B cell (primary cell): Measurements from ENCODE around the gene ODF4. TPM values are rescaled to one million over a fixed set of nuclear protein-coding genes. Genes with fewer than 3 reads are reported as not detected.
"Not testable (repeated sequence)": the region's sequence is repeated elsewhere in the genome, so short reads cannot be mapped to it uniquely, and the experiment has no call there.

ENCODE experiments used
- ATAC-seq: fragments of 200-7000 bp; cut with Tn5 transposase; one replicate; pipeline ENCODE4 v1.10.0; 2021; ENCODE audit warnings: low read depth, mild to moderate bottlenecking, moderate number of reproducible peaks, moderate library complexity
- CTCF ChIA-PET: fragments of 350-600 bp; sonication (Branson Sonifier 250); formaldehyde crosslinking; loops from one replicate; lab custom pipeline; 2021; ENCODE audit warnings: antibody characterized with exemption, inconsistent platforms; lab: Charles Lee
- POLR2A ChIA-PET: fragments of 350-600 bp; sonication (Branson Sonifier 250); formaldehyde crosslinking; loops from one replicate; lab custom pipeline; 2021; ENCODE audit warnings: antibody characterized with exemption; lab: Charles Lee
- DNase-seq: peaks from one replicate; pipeline ENCODE4 v3.0.0; 2013
- H2AFZ ChIP-seq: 2 replicates; pipeline ENCODE4 v1.6.1; 2012; ENCODE audit warnings: mild to moderate bottlenecking, low read depth, low read length; ENCODE audit not compliant: insufficient read depth, poor library complexity, severe bottlenecking
- H3K27ac ChIP-seq, 2 donors: 1 replicate in 1 of 2; 2 replicates in 1 of 2; pipeline ENCODE4 v1.5.1; 2012 to 2013; ENCODE audit warnings: low read length in 2 of 2, mild to moderate bottlenecking in 2 of 2, moderate library complexity in 1 of 2
- H3K27me3 ChIP-seq, 4 experiments: fragments of 200-600 bp in 1 of 4; sonication (generic) in 1 of 4; replicated peaks in 1 of 4; 1 replicate in 2 of 4; 2 replicates in 2 of 4; pipeline versions ENCODE4 v1.6.1 to v1.7.0; 2013 to 2016; ENCODE audit warnings: low read length in 3 of 4, mild to moderate bottlenecking in 2 of 4, mixed read lengths in 1 of 4, moderate library complexity in 1 of 4; ENCODE audit not compliant: insufficient read depth in 4 of 4, control insufficient read depth in 3 of 4; ENCODE audit errors: control extremely low read depth in 1 of 4
- H3K36me3 ChIP-seq, 2 experiments: replicated peaks in 1 of 2; 1 replicate in 1 of 2; 2 replicates in 1 of 2; pipeline versions ENCODE4 v1.6.1 to v1.7.1; 2013; ENCODE audit warnings: low read length in 1 of 2; ENCODE audit not compliant: insufficient read depth in 2 of 2, control insufficient read depth in 1 of 2; ENCODE audit errors: control extremely low read depth in 1 of 2, extremely low read depth in 1 of 2
- H3K4me1 ChIP-seq, 2 donors: fragments of 200-600 bp in 1 of 2; sonication (generic) in 1 of 2; 1 replicate in 1 of 2; 2 replicates in 1 of 2; pipeline versions ENCODE4 v1.5.1 to v1.6.1; 2013 to 2017; ENCODE audit warnings: low read length in 2 of 2; ENCODE audit not compliant: control insufficient read depth in 2 of 2, insufficient read depth in 2 of 2
- H3K4me2 ChIP-seq: replicated peaks from 2 replicates; pipeline ENCODE3; 2012; ENCODE audit warnings: mild to moderate bottlenecking, low read depth, low read length; ENCODE audit not compliant: poor library complexity, severe bottlenecking
- H3K4me3 ChIP-seq, 5 experiments: fragments of 200-600 bp in 1 of 5; sonication (generic) in 1 of 5; 1 replicate in 3 of 5; 2 replicates in 2 of 5; pipeline versions ENCODE4 v1.5.1 to v1.7.0; 2011 to 2016; ENCODE audit warnings: low read length in 4 of 5, mild to moderate bottlenecking in 4 of 5, low read depth in 2 of 5, control low read depth in 1 of 5, moderate library complexity in 1 of 5; ENCODE audit not compliant: insufficient read depth in 1 of 5; ENCODE audit errors: control extremely low read depth in 1 of 5, extremely low read depth in 1 of 5
- H3K79me2 ChIP-seq: fragments of 200-600 bp; sonication (generic); one replicate; pipeline ENCODE4 v1.6.0; 2016; ENCODE audit warnings: low read length; ENCODE audit not compliant: control insufficient read depth, insufficient read depth
- H3K9ac ChIP-seq: fragments of 200-600 bp; sonication (generic); 2 replicates; pipeline ENCODE4 v1.6.1; 2017; ENCODE audit warnings: mild to moderate bottlenecking, low read length, moderate library complexity
- H3K9me3 ChIP-seq, 3 donors: one replicate each; pipeline versions ENCODE4 v1.6.1 to v1.7.1; 2013; ENCODE audit warnings: low read length in 2 of 3; ENCODE audit not compliant: control insufficient read depth in 2 of 3, insufficient read depth in 1 of 3; ENCODE audit errors: control extremely low read depth in 1 of 3
- H4K20me1 ChIP-seq: 2 replicates; pipeline ENCODE4 v1.6.0; 2012; ENCODE audit warnings: mild to moderate bottlenecking, low read length; ENCODE audit not compliant: insufficient read depth, control insufficient read depth, poor library complexity, severe bottlenecking
- H3K27ac Mint-ChIP-seq: one replicate; pipeline ENCODE4 v1.8.0; 2021; ENCODE audit warnings: mixed read lengths
- H3K27me3 Mint-ChIP-seq: one replicate; pipeline ENCODE4 v1.8.0; 2021; ENCODE audit warnings: mixed read lengths
- H3K4me1 Mint-ChIP-seq: one replicate; pipeline ENCODE4 v1.8.0; 2021; ENCODE audit warnings: mixed read lengths
- H3K4me3 Mint-ChIP-seq: one replicate; pipeline ENCODE4 v1.8.0; 2021; ENCODE audit warnings: mixed read lengths
- H3K9me3 Mint-ChIP-seq: one replicate; pipeline ENCODE4 v1.8.0; 2022; ENCODE audit warnings: mixed read lengths; ENCODE audit not compliant: insufficient read depth
- CTCF ChIP-seq: fragments of 200-600 bp; IDR thresholded peaks from one replicate; pipeline ENCODE4 v1.8.0; 2022; ENCODE audit warnings: antibody characterized with exemption, mild to moderate bottlenecking
- EZH2 ChIP-seq: IDR thresholded peaks from 2 replicates; pipeline ENCODE4 v1.6.1; 2012; ENCODE audit warnings: borderline replicate concordance, low read depth, mild to moderate bottlenecking, moderate library complexity, low read length; ENCODE audit not compliant: insufficient read depth, poor library complexity, severe bottlenecking
- WGBS: methylation state at CpG from one replicate; pipeline ENCODE4 v1.1.5; 2013; ENCODE audit warnings: missing lambda C conversion rate; ENCODE audit not compliant: insufficient coverage; 5-methylcytosine and 5-hydroxymethylcytosine counted together
- intact Hi-C: fragments of 100-400 bp; cut with micrococcal nuclease; formaldehyde crosslinking; loops from one replicate; pipeline ENCODE4 v1.10.0; 2022
- polyA plus RNA-seq: library from polyadenylated mRNA; depleted of rRNA; stranded (reverse); fragments of >200 nt; gene quantifications from 2 replicates; pipeline ENCODE4 v1.2.3, GENCODE V29; 2012
- total RNA-seq, 2 donors: library from RNA; stranded (reverse); fragments of 120-200 nt in 1 of 2; gene quantifications; 1 replicate in 1 of 2; 2 replicates in 1 of 2; pipeline versions ENCODE4 v1.2.3 to v1.2.4, GENCODE V29; 2013 to 2022

The ODF4 gene
- total and polyA plus RNA-seq, 2 donors (not counting 1 experiment from before 2014, with no cell fraction given), result not detected

- WGBS, result 94% methylated on average over 3 of the region's 5 CpGs
- Histone ChIP-seq H3K79me2 (no peaks in the 10 kb centered on the region), H3K9me3 (no peaks in the 10 kb centered on the region), H3K27ac (no peak overlapping the region), H2AFZ (no peak overlapping the region), H3K36me3 (no peaks in the 10 kb centered on the region), H3K9ac (no peak overlapping the region), H3K4me3 (no peak overlapping the region), H4K20me1 (no peaks in the 10 kb centered on the region), H3K4me2 (no peak overlapping the region), H3K4me1 (no peaks in the 10 kb centered on the region), H3K27me3 (peaks cover 0 to 5% (median 2%) of the 10 kb centered on the region in 4 experiments)
- Mint-ChIP-seq H3K4me1 (no peaks in the 10 kb centered on the region), H3K27ac (no peak overlapping the region), H3K4me3 (no peak overlapping the region), H3K27me3 (peaks cover 28% of the 10 kb centered on the region), H3K9me3 (no peaks in the 10 kb centered on the region)
- ATAC-seq (no peak), DNase-seq (no peak)
- intact Hi-C loops, result no loop called here
- ChIA-PET CTCF (no interaction called here), POLR2A (no interaction called here)
- TF ChIP-seq EZH2 (no peak), CTCF (no peak)
Observed at GRCh38 chr17:8345951-8346665, 6.5 kb downstream of the ODF4 start.

GRCh38 chr17:8347001-8347400 is 7.4 kb downstream of the ODF4 start:
- H3K9ac ChIP-seq, H3K4me1 Mint-ChIP-seq, H3K4me2 ChIP-seq, H3K9me3 ChIP-seq, H3K4me3 ChIP-seq, CTCF ChIA-PET, H3K4me1 ChIP-seq, H3K9me3 Mint-ChIP-seq, H2AFZ ChIP-seq, H3K79me2 ChIP-seq, intact Hi-C loops, H3K27ac Mint-ChIP-seq, H3K27ac ChIP-seq, H4K20me1 ChIP-seq, ATAC-seq, H3K27me3 ChIP-seq, POLR2A ChIA-PET, DNase-seq, H3K36me3 ChIP-seq, H3K4me3 Mint-ChIP-seq: not testable (repeated sequence)
- WGBS, result 55% methylated on average over 15 of the region's 25 CpGs
- peaks cover 28% of the 10 kb centered on the region for H3K27me3 Mint-ChIP-seq
